Activated B cell treated with CpG ODN at 0.5 μM for 24 hours (primary cell): Measurements from ENCODE around the gene PSMD3. TPM values are rescaled to one million over a fixed set of nuclear protein-coding genes. Genes with fewer than 3 reads are reported as not detected.

ENCODE experiments used
- ATAC-seq: fragments of 200-7000 bp; cut with Tn5 transposase; one replicate; pipeline ENCODE4 v1.10.0; 2021; ENCODE audit warnings: low read depth, mild to moderate bottlenecking, moderate library complexity
- CTCF ChIA-PET: fragments of 350-600 bp; sonication (Branson Sonifier 250); formaldehyde crosslinking; loops from one replicate; lab custom pipeline; 2021; ENCODE audit warnings: antibody characterized with exemption; lab: Charles Lee
- POLR2A ChIA-PET: fragments of 350-600 bp; sonication (Branson Sonifier 250); formaldehyde crosslinking; loops from one replicate; lab custom pipeline; 2021; ENCODE audit warnings: antibody characterized with exemption; lab: Charles Lee
- DNase-seq: peaks from one replicate; pipeline ENCODE4 v3.0.0; 2022
- H3K27ac Mint-ChIP-seq: one replicate; pipeline ENCODE4 v1.8.0; 2020; ENCODE audit warnings: mixed read lengths
- H3K27me3 Mint-ChIP-seq: one replicate; pipeline ENCODE4 v1.8.0; 2021; ENCODE audit warnings: mixed read lengths
- H3K36me3 Mint-ChIP-seq: one replicate; pipeline ENCODE4 v1.8.0; 2021; ENCODE audit warnings: low read depth, mixed read lengths
- H3K4me1 Mint-ChIP-seq: one replicate; pipeline ENCODE4 v1.8.0; 2021; ENCODE audit warnings: mixed read lengths
- H3K4me3 Mint-ChIP-seq: one replicate; pipeline ENCODE4 v1.8.0; 2020; ENCODE audit warnings: mild to moderate bottlenecking, mixed read lengths
- H3K9me3 Mint-ChIP-seq: one replicate; pipeline ENCODE4 v1.8.0; 2020; ENCODE audit warnings: mixed read lengths
- CTCF ChIP-seq: fragments of 200-600 bp; IDR thresholded peaks from one replicate; pipeline ENCODE4 v1.8.0; 2022; ENCODE audit warnings: antibody characterized with exemption, mild to moderate bottlenecking
- intact Hi-C: fragments of 100-400 bp; cut with micrococcal nuclease; formaldehyde crosslinking; loops from one replicate; pipeline ENCODE4 v1.15.1; 2024
- total RNA-seq: library from RNA; stranded (reverse); gene quantifications from 2 replicates; pipeline ENCODE4 v1.2.3, GENCODE V29; 2022

The PSMD3 gene
- total RNA-seq, 1 donor from 2014 or later = 127 TPM

GRCh38 chr17:39972271-39972670 lies 8.3 kb upstream of the PSMD3 start:
- ATAC-seq = no peak
- POLR2A ChIA-PET = no interaction called here
- Mint-ChIP-seq H3K27ac (no peak overlapping the region), H3K4me1 (no peaks in the 10 kb centered on the region), H3K9me3 (no peaks in the 10 kb centered on the region), H3K4me3 (no peak overlapping the region), H3K36me3 (no peaks in the 10 kb centered on the region), H3K27me3 (peaks cover 39% of the 10 kb centered on the region)
- intact Hi-C loops = no loop called here
- CTCF ChIA-PET = no interaction called here
- no peak for DNase-seq
- no peak for TF ChIP-seq CTCF

DNA sequence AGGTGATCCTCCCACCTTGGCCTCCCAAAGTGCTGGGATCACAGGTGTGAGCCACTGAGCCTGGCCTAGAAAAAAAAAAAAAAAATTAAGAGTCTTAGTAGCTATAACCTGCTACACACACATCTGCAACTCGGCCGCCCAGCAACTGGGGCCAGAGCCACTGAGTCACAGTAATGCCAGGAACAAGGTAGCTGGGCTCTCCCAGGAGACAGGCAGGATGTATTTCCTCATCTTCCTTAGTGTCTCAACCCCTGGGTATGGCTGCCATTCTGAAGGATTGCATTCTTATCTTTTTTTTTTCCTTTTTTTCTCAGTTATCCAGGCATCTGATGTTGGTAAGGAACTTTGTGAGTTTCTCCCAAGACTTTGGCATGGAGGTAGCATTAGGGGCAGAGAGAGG lies 7.1 kb upstream of the PSMD3 start:
- ATAC-seq = no peak
- intact Hi-C loops = no loop called here
- DNase-seq = no peak
- Mint-ChIP-seq H3K27ac (no peak overlapping the region), H3K36me3 (no peaks in the 10 kb centered on the region), H3K4me1 (no peaks in the 10 kb centered on the region), H3K27me3 (peaks cover 38% of the 10 kb centered on the region), H3K4me3 (no peak overlapping the region), H3K9me3 (no peaks in the 10 kb centered on the region)
- ChIA-PET POLR2A (no interaction called here), CTCF (interaction anchor here (1.5 kb wide), 1 partner anchor 15 kb away, joined by 4 read pairs; no protein-coding TSS in a partner anchor)
- no peak for TF ChIP-seq CTCF

- Mint-ChIP-seq H3K27ac (no peak overlapping the region), H3K4me1 (peaks cover 4% of the 10 kb centered on the region), H3K4me3 (no peak overlapping the region), H3K9me3 (no peaks in the 10 kb centered on the region), H3K36me3 (no peaks in the 10 kb centered on the region), H3K27me3 (peaks cover 31% of the 10 kb centered on the region)
- ChIA-PET POLR2A (interaction anchor here (0.5 to 0.7 kb wide), 2 partner anchors 9 to 65 kb away, joined by 3 read pairs; no protein-coding TSS in a partner anchor), CTCF (interaction anchor here (1.5 kb wide), 1 partner anchor 16 kb away, joined by 4 read pairs; no protein-coding TSS in a partner anchor)
- no peak for DNase-seq
- ATAC-seq = no peak
- intact Hi-C loops = no loop called here
- no peak for TF ChIP-seq CTCF
Measured at GRCh38 chr17:39974433-39974832, 6.2 kb upstream of the PSMD3 start.

DNA sequence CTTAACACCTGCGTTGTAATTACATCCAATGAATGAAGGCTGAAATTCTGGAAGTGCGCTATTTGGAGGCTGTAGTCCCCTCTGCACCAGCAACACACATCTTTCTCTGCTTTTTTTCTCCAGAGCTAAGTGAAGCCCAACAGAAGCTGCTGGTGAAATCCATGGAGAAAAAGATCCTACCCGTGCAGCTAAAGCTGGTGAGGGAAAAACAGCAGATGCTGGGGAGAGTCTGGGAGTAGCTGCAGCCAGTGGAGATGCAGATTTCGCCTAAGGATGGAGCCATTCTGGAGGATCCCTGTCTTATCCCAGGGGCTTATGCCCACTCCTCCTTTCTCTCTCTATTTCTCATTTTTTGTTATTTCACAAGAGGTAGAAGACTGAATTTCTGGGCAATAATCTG lies 4.8 kb upstream of the PSMD3 start:
- ChIA-PET CTCF (interaction anchor here (0.7 to 0.9 kb wide), 2 partner anchors 18 to 103 kb away, joined by 3 read pairs; no protein-coding TSS in a partner anchor), POLR2A (interaction anchor here (0.7 kb wide), 1 partner anchor 403 kb away, joined by 3 read pairs; no protein-coding TSS in a partner anchor)
- no peaks in the 10 kb centered on the region for H3K9me3 Mint-ChIP-seq
- DNase-seq = no peak
- H3K27me3 Mint-ChIP-seq = peaks cover 21% of the 10 kb centered on the region
- peaks cover 4% of the 10 kb centered on the region for H3K36me3 Mint-ChIP-seq
- H3K27ac Mint-ChIP-seq = no peak overlapping the region
- no peak for TF ChIP-seq CTCF
- H3K4me3 Mint-ChIP-seq = no peak overlapping the region
- peaks cover 13% of the 10 kb centered on the region for H3K4me1 Mint-ChIP-seq
- intact Hi-C loops = no loop called here
- no peak for ATAC-seq

- ChIA-PET POLR2A (interaction anchor here (0.7 to 2.1 kb wide), 8 partner anchors 21 to 291 kb away, joined by 3 to 30 read pairs (median 5); partner anchors contain the start of genes MIEN1 and PGAP3), CTCF (interaction anchor here (1.6 to 4.7 kb wide), 6 partner anchors 20 to 357 kb away, joined by 3 to 61 read pairs (median 14); partner anchors contain the start of genes MIEN1 and PNMT)
- Mint-ChIP-seq H3K27ac (peak overlapping the region; percentile 60), H3K36me3 (peaks cover 22% of the 10 kb centered on the region), H3K27me3 (peaks cover 4% of the 10 kb centered on the region), H3K9me3 (no peaks in the 10 kb centered on the region), H3K4me3 (peak overlapping the region; percentile 96), H3K4me1 (peaks cover 36% of the 10 kb centered on the region)
- DNase-seq (no peak), ATAC-seq (no peak)
- intact Hi-C loops = no loop called here
- TF ChIP-seq CTCF = no peak
Measured at GRCh38 chr17:39979016-39979670, 1.5 kb upstream of the PSMD3 start.
